Hypothalamus (tissue), 51 donors: ENCODE measurements around the gene MYO6.
"Not testable (repeated sequence)": the region's sequence is repeated elsewhere in the genome, so short reads cannot be mapped to it uniquely, and the experiment has no call there.

Experiments
- DNase-seq, 51 donors: peaks; one replicate each; lab custom pipeline; 2025; lab: John Stamatoyannopoulos, UW

MYO6 gene

DNA sequence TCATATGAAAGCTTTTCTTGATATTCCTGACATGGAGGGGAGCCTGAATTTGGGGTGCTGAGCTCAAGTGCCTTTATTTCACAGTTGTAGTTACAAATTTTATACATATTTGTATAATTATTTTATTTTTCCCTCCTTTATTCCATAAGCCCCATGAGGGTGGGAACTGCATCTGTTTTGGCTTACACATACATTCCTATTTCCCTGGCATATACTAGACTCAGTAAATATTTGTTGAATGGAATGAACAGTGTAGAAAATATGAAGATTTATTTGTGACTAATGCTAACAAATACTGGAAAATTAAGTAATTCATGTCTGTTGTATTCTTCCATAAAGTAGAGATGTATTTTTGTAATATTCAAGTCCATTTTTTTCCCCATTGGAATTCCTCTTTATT lies 127.1 kb downstream of the MYO6 start:
- DNase-seq: no peak

DNA sequence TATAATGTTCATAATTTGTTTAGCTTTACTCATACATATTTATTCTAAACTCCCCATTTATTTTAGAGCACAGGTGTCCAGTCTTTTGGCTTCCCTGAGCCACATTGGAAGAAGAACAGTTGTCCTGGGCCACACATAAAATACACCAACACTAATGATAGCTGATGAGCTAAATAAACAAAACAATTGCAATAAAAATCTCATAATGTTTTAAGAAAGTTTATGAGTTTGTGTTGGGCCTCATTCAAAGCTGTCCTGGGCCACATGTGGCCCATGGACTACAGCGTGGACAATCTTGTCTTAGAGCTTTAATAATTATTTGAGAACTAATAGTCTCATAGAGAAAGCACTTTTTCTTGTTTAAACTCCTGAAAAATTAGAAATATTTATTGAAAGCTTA lies 131.3 kb downstream of the MYO6 start:
- no peak for DNase-seq

DNA sequence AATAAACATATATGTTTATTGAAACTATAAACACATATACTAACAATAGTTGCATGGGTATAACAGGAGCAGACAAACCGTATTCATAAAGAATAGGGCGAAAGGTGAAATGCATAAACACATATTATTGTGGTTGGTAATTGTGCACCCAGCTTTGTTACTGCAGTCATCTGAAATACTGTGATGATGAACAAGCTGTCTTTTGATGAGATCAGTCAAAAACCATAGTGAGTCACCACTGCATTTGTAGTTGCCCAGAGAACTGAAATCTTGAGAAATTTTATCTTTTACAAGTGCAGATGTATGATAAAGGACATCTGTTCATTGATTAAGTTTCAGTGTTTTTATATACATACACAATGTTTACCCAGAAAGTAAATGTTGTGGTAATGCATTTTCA lies 133.7 kb downstream of the MYO6 start:
- DNase-seq: no peak

DNA sequence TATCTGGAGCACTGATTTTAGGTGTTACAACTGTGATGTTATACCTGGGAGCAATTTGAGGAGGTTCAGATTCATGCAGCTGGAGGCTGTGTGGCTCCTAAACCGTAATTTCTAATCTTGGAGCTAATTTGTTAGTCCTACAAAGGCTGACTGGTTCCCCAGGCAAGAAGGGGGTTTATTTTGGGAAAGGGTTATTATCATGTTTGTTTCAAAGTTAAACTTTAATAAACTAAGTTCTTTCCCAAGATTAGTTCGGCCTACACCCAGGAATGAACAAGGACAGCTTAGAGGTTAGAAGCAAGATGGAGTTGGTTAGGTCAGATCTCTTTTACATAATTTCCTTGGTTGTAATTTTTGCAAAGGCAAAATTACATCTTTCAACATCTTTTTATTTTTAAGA lies 135.8 kb downstream of the MYO6 start:
- DNase-seq: no peak

DNA sequence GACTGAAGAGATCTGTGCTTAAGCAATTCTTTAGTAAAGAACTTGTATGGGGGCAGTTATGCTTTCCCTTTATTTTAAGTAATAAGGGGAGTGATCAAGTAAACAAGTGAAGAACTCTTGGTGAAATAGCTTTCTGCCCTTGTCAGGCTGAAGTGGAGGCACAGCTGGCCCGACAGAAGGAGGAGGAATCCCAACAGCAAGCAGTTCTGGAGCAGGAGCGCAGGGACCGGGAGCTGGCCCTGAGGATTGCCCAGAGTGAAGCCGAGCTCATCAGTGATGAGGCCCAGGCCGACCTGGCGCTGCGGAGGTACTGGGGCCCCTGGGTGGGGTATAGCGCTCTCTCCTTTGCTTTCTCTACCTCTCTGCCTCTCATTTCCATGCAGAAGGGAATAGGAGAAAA lies 143.3 kb downstream of the MYO6 start:
- no peak for DNase-seq

DNA sequence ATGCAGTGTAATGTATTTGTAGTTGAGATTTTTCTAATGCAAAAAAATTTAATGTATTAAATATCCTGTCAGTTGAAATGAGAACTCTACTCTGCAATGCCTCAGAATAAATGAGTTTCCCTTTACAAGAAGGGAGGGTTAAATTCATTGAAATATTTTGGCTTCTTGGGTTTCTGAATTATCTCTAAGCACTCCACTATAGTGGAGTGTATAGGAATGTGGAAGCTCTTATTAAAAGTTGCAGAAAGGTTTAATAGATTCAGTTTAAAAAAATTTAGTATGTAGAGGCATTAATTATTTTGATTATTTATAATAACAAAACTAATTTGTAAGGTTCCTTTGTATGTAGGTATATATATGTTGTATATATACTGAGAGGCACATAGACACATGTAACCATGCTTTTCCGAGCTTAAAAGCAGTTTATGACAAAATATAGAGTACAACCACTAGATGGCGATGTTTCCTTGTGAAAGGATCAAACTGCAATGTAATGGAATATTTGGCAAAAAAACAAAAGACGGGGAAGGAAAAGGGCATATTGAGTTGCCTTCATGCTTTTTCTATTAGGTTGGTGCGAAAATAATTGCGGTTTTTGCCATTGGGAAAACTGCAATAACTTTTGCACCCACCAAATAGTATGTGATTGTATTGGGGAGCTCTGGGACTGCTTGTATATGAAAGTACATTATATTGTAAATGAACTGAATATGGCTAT lies 144.2 kb downstream of the MYO6 start:
- DNase-seq: peak in 3 of 51 donors; percentile 1 to 42 (median 17)

DNA sequence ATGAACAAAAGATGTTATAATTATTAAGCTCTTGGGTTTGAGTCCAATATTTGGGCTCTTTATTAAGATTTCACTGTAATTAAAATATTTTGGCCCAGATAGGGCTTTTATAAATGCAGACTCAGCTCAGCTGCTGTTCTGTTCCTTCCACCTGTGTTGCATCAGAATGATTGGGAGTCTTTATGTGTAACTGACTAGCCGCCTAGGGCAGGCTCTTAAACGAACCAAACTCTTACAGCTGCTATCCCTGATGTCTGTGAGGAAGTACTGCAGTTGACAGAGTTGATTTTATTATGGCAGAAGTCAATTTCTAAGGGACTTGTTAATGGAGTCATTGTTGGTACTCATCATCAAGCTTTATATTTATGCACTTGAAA lies 144.7 kb downstream of the MYO6 start:
- no peak for DNase-seq

DNA sequence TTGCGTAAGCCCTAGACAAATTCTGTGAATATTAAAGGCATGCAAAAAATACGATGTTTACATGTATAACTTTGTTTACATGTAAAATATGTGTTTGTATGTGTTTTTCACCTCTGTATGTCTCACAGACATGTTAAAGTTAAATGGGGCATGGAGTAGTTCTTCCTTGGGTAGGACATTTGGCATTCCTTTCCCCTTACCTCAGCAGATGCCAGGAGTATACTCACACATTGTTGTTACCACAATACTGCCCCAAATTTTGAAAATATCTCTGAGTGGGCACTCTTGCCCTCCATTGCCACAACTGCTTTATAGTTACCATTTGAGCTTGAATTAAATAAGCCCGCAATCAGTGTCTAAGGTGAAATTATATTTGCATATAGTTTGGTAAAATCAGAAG lies 147.5 kb downstream of the MYO6 start:
- no peak for DNase-seq

DNA sequence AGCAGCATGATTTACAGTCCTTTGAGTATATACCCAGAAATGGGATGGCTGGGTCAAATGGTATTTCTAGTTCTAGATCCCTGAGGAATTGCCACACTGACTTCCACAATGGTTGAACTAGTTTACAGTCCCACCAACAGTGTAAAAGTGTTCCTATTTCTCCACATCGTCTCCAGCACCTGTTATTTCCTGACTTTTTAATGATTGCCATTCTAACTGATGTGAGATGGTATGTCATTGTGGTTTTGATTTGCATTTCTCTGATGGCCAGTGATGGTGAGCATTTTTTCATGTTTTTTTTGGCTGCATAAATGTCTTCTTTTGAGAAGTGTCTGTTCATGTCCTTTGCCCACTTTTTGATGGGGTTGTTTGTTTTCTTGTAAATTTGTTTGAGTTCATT lies 151.2 kb downstream of the MYO6 start:
- DNase-seq: not testable (repeated sequence)

DNA sequence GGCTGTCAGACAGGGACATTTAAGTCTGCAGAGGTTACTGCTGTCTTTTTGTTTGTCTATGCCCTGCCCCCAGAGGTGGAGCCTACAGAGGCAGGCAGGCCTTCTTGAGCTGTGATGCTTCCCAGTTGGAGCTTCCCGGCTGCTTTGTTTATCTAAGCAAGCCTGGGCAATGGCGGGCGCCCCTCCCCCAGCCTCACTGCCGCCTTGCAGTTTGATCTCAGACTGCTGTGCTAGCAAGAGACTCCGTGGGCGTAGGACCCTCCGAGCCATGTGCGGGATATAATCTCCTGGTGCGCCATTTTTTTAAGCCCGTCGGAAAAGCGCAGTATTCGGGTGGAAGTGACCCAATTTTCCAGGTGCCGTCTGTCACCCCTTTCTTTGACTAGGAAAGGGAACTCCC lies 156.1 kb downstream of the MYO6 start:
- not testable (repeated sequence) for DNase-seq

DNA sequence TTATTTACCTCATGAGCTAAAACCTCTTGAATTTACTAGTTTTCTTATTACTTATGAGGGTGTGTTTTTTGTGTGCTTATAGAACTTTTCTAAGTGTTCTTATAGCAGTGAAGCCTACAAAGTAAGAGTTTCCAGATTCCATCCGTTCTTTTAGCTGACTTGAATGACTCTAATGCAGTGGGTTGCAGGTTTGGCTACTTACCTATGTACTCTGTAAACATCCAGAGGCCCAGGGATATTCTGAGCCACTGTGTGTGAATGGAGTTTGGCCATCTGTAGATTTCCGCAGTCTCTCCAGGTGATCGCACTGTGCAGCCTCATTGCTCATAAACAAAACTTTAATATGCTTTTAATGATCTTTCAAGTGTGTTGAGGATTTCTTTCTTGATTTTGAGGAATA lies 157.8 kb downstream of the MYO6 start:
- DNase-seq: no peak

DNA sequence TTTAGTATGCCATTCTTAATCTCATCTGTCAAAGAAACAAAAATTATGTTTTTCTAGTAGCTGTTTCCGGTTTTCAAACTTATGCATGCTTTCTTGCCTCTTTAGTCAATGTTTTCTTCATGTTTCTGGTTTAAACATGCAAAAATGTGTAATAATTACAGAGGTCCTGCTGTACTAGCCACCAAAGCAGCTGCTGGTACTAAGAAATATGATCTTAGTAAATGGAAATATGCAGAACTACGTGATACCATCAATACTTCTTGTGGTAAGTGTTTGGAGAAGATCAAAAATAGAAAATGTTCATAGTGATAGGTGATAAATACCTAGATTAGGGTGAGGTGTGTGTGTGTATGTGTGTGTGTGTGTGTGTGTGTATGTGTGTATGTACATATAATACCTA lies 158.4 kb downstream of the MYO6 start:
- no peak for DNase-seq

DNA sequence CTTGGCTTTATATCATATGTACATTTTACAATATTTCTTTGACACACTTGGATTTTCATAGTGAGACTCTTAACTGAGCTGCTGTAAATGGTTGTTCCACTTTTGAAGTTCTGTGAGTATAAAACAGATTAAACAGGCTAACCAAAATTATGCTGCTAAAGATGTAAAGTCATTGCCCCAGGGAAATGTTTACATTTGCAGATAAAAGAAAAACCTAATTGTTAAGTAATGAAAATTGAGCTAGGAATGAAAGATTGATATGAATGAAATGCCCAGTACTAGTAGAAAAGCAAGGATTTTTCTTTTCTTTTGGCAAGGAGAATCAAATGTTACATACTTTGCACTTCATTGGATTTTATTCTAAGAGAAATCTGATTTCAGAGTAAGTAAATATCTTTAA lies 164.0 kb downstream of the MYO6 start:
- DNase-seq: no peak

DNA sequence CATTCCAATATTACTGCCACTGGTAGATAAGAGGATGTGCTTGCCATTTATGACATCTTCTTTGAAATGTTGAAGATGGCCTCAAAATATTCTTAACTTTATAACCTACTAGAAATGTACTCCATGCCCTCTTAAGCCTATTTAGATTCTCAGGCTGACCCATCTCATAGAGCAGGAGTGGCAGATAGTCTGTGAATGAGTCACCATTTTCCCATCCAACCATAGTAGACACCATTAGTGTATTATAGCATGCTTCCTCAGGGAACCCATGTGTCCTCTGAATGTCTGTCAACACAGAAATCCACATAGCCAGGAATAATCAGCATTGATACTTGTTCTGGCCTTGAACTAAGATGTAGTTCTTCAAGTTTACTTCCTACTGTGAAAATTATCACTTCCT lies 173.2 kb downstream of the MYO6 start:
- no peak for DNase-seq

DNA sequence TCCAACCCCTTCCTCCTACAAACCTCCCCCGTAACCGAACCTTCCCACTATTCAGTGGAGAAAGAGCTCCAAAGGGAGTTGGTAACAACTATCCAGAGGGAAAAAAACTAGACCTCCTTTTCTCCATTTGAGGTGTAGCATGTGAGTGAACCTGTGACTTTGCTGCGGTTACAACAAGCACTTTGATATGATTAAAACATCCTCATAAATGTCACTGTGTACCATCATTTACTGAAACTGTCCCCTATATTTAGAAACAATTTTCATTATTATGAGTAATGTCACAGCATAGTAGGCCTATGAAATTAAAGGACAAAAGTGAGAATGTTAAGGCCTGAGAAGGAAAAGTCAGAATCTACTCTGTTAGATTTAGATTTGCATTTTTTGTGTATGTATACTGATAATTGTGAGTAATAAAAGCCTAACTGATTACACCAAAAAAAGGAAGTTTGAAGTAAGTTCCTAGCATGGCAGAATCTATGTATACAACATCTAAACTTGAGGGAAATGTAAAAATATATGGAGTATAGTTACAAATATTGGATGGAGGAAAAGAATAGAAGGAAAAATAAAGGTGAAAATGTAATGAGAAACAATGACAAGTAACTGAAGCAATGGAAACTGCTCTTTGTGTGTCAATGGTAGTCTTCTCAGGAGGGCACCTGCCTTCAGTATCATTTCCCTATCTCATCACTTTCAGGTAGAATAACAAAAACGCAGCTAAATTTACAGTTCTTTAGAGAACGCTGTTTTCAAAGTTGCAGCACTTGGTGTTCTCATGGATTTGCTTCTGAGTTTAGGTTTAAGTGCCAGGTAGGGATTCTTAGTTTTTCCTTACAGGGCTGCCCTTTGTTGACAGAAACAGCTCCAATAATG lies 177.5 kb downstream of the MYO6 start:
- no peak for DNase-seq

DNA sequence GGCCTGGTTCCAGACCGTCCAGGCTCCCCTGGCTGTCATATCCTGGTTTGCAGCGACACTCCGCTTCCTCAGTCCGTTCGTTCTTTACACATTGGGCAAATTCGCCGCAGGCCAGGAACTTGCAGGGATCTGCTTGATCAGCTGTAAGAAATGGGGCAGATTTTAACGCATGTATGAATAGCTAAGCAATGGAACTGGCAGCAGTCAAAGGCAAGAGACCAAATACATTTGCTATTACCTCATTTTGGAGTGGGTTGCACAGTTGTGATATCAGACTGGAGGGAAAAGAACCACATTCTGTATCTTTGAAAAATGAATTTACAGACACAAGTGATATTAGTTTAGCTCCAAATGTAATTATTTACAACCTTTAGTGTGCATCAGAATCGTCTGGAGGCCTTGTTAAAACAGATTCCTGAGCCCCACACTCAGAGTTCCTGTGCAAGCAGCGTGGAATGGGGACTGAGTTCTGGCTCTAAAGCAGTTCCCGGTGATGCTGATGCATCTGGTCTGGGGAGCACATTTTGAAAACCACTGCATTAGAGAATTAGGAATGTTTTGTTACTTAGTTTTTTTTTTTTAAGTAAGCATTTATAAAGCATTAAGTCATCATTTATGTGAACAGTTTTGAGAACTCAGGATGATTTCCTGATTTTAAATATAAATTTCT lies 182.1 kb downstream of the MYO6 start:
- DNase-seq: no peak

DNA sequence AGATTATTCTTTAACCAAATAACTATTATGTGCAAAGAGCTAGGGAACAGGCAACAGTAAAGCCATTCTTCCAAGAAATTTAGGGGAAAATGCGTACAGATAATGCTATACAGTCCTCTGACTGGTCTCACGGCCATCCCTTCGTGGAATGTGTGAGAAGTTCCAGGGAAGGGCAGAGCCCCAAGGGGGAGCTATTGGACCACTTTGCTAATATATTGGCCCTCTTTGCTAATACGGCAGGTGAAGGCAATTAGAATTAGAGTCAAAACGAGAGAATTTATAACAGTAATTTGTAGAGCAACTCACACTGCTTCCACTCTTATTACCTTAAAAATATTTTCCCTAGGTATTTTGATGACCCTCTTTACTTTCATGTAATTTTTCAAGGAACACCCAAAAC lies 183.0 kb downstream of the MYO6 start:
- peak in 16 of 51 donors; percentile 1 to 59 (median 11) for DNase-seq

DNA sequence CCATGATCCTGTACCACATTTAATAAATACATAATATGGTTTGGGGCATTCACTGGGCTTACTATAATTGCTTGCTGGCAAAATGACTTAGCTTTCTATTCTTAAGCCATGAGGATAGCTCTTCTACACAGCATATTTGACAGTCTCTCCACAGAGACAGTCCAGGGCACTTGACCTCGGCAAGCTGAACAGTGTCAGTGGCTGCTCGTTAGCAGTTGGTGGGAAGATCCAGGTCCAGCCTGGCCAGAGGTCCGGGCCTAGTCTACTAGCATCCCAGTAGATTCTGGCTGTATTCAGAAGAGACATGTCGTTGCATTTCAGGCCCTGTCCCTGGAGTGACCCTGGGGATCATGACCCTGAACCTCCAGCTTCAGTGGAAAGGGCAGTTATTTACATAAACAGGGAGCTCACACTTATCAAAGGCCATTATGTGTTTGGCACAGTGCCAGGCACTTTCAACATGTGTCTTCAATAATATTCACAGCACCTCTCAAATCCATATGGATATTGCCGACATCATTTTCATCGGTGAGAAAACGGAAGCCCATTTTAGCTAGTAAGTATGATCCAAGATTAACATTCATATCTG lies 184.4 kb downstream of the MYO6 start:
- no peak for DNase-seq

DNA sequence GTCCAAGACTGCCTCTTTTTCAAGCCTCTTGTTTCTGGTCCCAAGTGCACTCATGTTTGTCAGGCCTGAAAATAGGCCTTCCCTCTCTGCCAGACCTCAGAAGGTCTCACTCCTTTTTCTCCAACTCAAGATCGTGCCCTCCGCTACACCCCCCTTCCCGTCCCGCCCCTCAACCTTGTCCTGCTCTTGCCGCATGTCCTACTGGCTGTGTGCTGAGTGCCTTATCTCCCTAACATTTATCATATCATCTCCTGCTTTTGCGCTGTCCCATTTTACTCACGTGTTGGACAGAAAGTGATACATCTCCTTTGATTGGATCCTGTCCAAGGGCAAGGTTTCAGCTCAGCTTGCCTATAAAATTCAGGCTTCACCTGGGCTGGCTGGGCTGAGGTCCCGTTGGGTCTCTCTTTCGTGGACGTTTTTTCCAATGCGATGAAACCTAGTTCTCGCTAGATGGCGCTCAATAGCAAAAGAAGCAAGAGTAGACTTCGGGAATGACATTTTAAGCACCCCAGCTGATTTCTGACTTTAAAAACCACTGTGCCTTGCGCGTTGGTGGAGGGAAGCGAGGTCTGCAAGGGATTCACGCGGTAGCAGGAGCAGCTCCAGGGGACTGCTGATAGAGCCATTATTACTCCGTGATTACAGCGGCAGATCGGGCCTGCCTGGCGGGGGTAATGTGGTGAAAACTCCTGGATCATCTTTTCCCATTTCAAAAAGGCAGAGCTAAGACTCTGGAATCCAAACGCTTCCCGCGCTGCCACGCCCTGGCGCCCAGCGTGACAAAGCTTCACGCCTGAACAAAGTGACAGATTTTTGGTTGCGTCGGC lies 185.8 kb downstream of the MYO6 start:
- peak in 35 of 51 donors; percentile 3 to 83 (median 28) for DNase-seq

DNA sequence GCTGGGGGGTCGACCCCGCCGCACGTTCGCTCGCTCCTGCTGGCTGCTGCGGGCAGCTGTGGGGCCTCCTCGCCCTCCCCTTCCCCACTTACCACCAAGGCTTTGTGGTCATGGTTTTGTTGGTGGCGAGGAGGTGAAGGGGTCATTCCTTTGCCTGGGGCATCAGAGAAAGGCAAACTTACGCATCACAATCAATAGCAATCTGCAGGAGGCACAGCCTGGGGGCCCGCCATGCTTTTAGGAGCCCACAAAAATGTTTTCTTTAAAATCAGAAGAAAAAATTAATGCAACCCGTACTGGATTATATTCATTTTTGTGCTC lies 186.4 kb downstream of the MYO6 start:
- peak in 1 of 51 donors; percentile 26 for DNase-seq

DNA sequence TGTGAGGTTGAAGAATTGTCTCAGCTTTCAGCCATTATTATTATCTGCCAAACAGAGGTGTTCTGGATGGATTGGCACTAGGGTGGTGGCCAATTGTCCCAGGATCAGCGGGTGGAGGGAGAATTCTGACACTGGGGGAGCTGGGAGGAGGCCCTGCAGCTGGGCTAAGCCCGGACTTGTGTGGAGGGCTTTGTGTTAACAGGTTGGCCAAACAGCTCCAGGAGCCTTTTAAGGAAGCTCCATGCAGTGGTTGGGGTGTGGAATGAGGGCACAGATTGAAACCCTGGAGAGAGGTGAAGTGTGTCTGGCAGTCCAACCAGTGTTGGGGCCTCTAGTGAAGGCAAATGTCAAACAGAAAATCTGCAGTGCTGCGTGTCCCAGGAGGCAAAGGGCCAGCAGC lies 187.6 kb downstream of the MYO6 start:
- DNase-seq: no peak
